Measurements from ENCODE around the gene PI4KA.
"Not testable (repeated sequence)": the region's sequence is repeated elsewhere in the genome, so short reads cannot be mapped to it uniquely, and the experiment has no call there.

Gene PI4KA

GRCh38 chr22:20732431-20732830 lies 126.2 kb downstream of the PI4KA start:
- in situ Hi-C loops (cut with MboI; ENCODE audit: low sequenced_read_pairs): not testable (repeated sequence)

- in situ Hi-C loops (cut with MboI; ENCODE audit: low sequenced_read_pairs): no loop called here
These were observed 129.4 kb downstream of the PI4KA start for GRCh38 chr22:20729194-20729593.

- in situ Hi-C loops (cut with MboI; ENCODE audit: low sequenced_read_pairs): no loop called here
These were observed 130.0 kb downstream of the PI4KA start for GRCh38 chr22:20728523-20729190.

GRCh38 chr22:20727118-20728015 lies 131.2 kb downstream of the PI4KA start:
- in situ Hi-C loops (cut with MboI; ENCODE audit: low sequenced_read_pairs): no loop called here

- in situ Hi-C loops (cut with MboI; ENCODE audit: low sequenced_read_pairs): no loop called here
These were observed 132.5 kb downstream of the PI4KA start for GRCh38 chr22:20725987-20726558.

- in situ Hi-C loops (cut with MboI; ENCODE audit: low sequenced_read_pairs): no loop called here
These were observed 133.7 kb downstream of the PI4KA start for GRCh38 chr22:20724676-20725454.

- in situ Hi-C loops (cut with MboI; ENCODE audit: low sequenced_read_pairs): no loop called here
These were observed 137.0 kb downstream of the PI4KA start for GRCh38 chr22:20721409-20722218.

GRCh38 chr22:20720692-20721408 lies 137.8 kb downstream of the PI4KA start:
- in situ Hi-C loops (cut with MboI; ENCODE audit: low sequenced_read_pairs): no loop called here

GRCh38 chr22:20718727-20719126 lies 139.9 kb downstream of the PI4KA start:
- in situ Hi-C loops (cut with MboI; ENCODE audit: low sequenced_read_pairs): not testable (repeated sequence)

GRCh38 chr22:20717981-20718380 lies 140.6 kb downstream of the PI4KA start:
- in situ Hi-C loops (cut with MboI; ENCODE audit: low sequenced_read_pairs): not testable (repeated sequence)

GRCh38 chr22:20717213-20717866 lies 141.3 kb downstream of the PI4KA start:
- in situ Hi-C loops (cut with MboI; ENCODE audit: low sequenced_read_pairs): not testable (repeated sequence)

GRCh38 chr22:20713116-20713515 lies 145.5 kb downstream of the PI4KA start:
- in situ Hi-C loops (cut with MboI; ENCODE audit: low sequenced_read_pairs): not testable (repeated sequence)

- in situ Hi-C loops (cut with MboI; ENCODE audit: low sequenced_read_pairs): not testable (repeated sequence)
These were observed 148.6 kb downstream of the PI4KA start for GRCh38 chr22:20709966-20710365.

- in situ Hi-C loops (cut with MboI; ENCODE audit: low sequenced_read_pairs): not testable (repeated sequence)
These were observed 151.0 kb downstream of the PI4KA start for GRCh38 chr22:20707549-20708118.

- in situ Hi-C loops (cut with MboI; ENCODE audit: low sequenced_read_pairs): not testable (repeated sequence)
These were observed 154.6 kb downstream of the PI4KA start for GRCh38 chr22:20703816-20704609.

GRCh38 chr22:20703414-20703806 lies 155.2 kb downstream of the PI4KA start:
- in situ Hi-C loops (cut with MboI; ENCODE audit: low sequenced_read_pairs): not testable (repeated sequence)

GRCh38 chr22:20702546-20703413 lies 155.8 kb downstream of the PI4KA start:
- in situ Hi-C loops (cut with MboI; ENCODE audit: low sequenced_read_pairs): not testable (repeated sequence)

Data from HL-60/S4 treated with retinoic acid at 250 ng/mL for 4 days and 3 days (cell line).